H9 (cell line): ENCODE data around the gene HK2. TPM values are rescaled to one million over a fixed set of nuclear protein-coding genes. Genes with fewer than 3 reads are reported as not detected.
"Not testable (repeated sequence)": the region's sequence is repeated elsewhere in the genome, so short reads cannot be mapped to it uniquely, and the experiment has no call there.

Experiments used
- DNase-seq: peaks from one replicate; pipeline ENCODE4 v3.0.0-alpha.2; 2017
- H2AFZ ChIP-seq: one replicate; pipeline ENCODE4 v1.6.1; 2013; ENCODE audit warnings: mild to moderate bottlenecking, low read length, control low read depth, moderate library complexity
- H2AK5ac ChIP-seq: 2 replicates; pipeline ENCODE4 v1.6.1; 2013; ENCODE audit warnings: low read length, control low read depth, mixed read lengths; ENCODE audit not compliant: insufficient read length
- H2BK120ac ChIP-seq: one replicate; pipeline ENCODE4 v1.6.1; 2013; ENCODE audit warnings: low read depth, mild to moderate bottlenecking, low read length, control low read depth, inconsistent platforms; ENCODE audit not compliant: poor library complexity, severe bottlenecking
- H2BK12ac ChIP-seq: 2 replicates; pipeline ENCODE4 v1.6.1; 2013; ENCODE audit warnings: low read length, control low read depth, mixed read lengths, low read depth; ENCODE audit not compliant: insufficient read length
- H2BK15ac ChIP-seq: 2 replicates; pipeline ENCODE4 v1.6.1; 2013; ENCODE audit warnings: low read depth, low read length, control low read depth
- H2BK20ac ChIP-seq: one replicate; pipeline ENCODE4 v1.6.1; 2013; ENCODE audit warnings: low read depth, mild to moderate bottlenecking, low read length, control low read depth, inconsistent platforms; ENCODE audit not compliant: poor library complexity, severe bottlenecking
- H2BK5ac ChIP-seq: 2 replicates; pipeline ENCODE4 v1.6.1; 2013; ENCODE audit warnings: low read length, control low read depth, mixed read lengths; ENCODE audit not compliant: insufficient read length
- H3K14ac ChIP-seq: 2 replicates; pipeline ENCODE4 v1.6.1; 2013; ENCODE audit warnings: low read length, control low read depth; ENCODE audit not compliant: insufficient read depth
- H3K18ac ChIP-seq: 2 replicates; pipeline ENCODE4 v1.6.1; 2013; ENCODE audit warnings: low read depth, mild to moderate bottlenecking, mixed read lengths, low read length, control low read depth; ENCODE audit not compliant: insufficient read length
- H3K23ac ChIP-seq: 2 replicates; pipeline ENCODE4 v1.6.1; 2013; ENCODE audit warnings: low read length, control low read depth, mixed read lengths, low read depth; ENCODE audit not compliant: insufficient read length
- H3K23me2 ChIP-seq: 2 replicates; pipeline ENCODE4 v1.6.1; 2013; ENCODE audit warnings: low read depth, mild to moderate bottlenecking, mixed read lengths, low read length, control low read depth; ENCODE audit not compliant: insufficient read length, poor library complexity, severe bottlenecking
- H3K27ac ChIP-seq: 2 replicates; pipeline ENCODE4 v1.5.1; 2013; ENCODE audit warnings: low read length, control low read depth, mixed read lengths, low read depth; ENCODE audit not compliant: insufficient read length
- H3K27me3 ChIP-seq: 2 replicates; pipeline ENCODE4 v1.6.1; 2013; ENCODE audit warnings: low read length, control low read depth, inconsistent platforms; ENCODE audit not compliant: insufficient read depth
- H3K4ac ChIP-seq: 2 replicates; pipeline ENCODE4 v1.6.1; 2013; ENCODE audit warnings: low read depth, mild to moderate bottlenecking, control low read depth, inconsistent platforms, low read length, moderate library complexity
- H3K4me1 ChIP-seq: 2 replicates; pipeline ENCODE4 v1.6.1; 2013; ENCODE audit warnings: low read length, control low read depth, inconsistent platforms; ENCODE audit not compliant: insufficient read depth
- H3K4me2 ChIP-seq: 2 replicates; pipeline ENCODE4 v1.6.1; 2013; ENCODE audit warnings: low read length, control low read depth, mixed read lengths; ENCODE audit not compliant: insufficient read length, insufficient read depth
- H3K56ac ChIP-seq: 2 replicates; pipeline ENCODE4 v1.6.1; 2013; ENCODE audit warnings: low read depth, mild to moderate bottlenecking, mixed read lengths, low read length, control low read depth; ENCODE audit not compliant: insufficient read length
- H3K79me1 ChIP-seq: 2 replicates; pipeline ENCODE4 v1.6.1; 2013; ENCODE audit warnings: low read depth, mild to moderate bottlenecking, moderate library complexity, low read length, control low read depth, inconsistent platforms; ENCODE audit not compliant: insufficient read depth, poor library complexity, severe bottlenecking
- H3K79me2 ChIP-seq: 2 replicates; pipeline ENCODE4 v1.6.1; 2013; ENCODE audit warnings: low read length, control low read depth, inconsistent platforms; ENCODE audit not compliant: insufficient read depth
- H3K9ac ChIP-seq: 2 replicates; pipeline ENCODE4 v1.6.1; 2013; ENCODE audit warnings: low read length, control low read depth, mixed read lengths; ENCODE audit not compliant: insufficient read length; ENCODE audit errors: extremely low read depth
- H3K9me3 ChIP-seq: one replicate; pipeline ENCODE4 v1.6.1; 2013; ENCODE audit warnings: low read depth, low read length, inconsistent platforms; ENCODE audit not compliant: control insufficient read depth
- H3T11ph ChIP-seq: one replicate; pipeline ENCODE4 v1.6.1; 2013; ENCODE audit warnings: mild to moderate bottlenecking, low read length, control low read depth, inconsistent platforms
- H4K20me1 ChIP-seq: one replicate; pipeline ENCODE4 v1.6.1; 2013; ENCODE audit not compliant: control insufficient read depth, insufficient read length, insufficient read depth
- H4K5ac ChIP-seq: 2 replicates; pipeline ENCODE4 v1.6.1; 2013; ENCODE audit warnings: low read depth, mild to moderate bottlenecking, mixed read lengths, low read length, control low read depth; ENCODE audit not compliant: insufficient read length
- H4K8ac ChIP-seq: replicated peaks from 2 replicates; pipeline ENCODE4 v1.6.1; 2013; ENCODE audit warnings: low read length, control low read depth, mixed read lengths, low read depth; ENCODE audit not compliant: insufficient read length
- H4K91ac ChIP-seq: 2 replicates; pipeline ENCODE4 v1.6.1; 2013; ENCODE audit warnings: low read depth, mild to moderate bottlenecking, moderate library complexity, mixed read lengths, low read length, control low read depth; ENCODE audit not compliant: insufficient read length
- H3K27ac Mint-ChIP-seq, 3 experiments: 2 replicates in 2 of 3; 3 replicates in 1 of 3; pipeline ENCODE4 v1.8.0; 2020 to 2021; ENCODE audit warnings: mixed read lengths in 3 of 3, mild to moderate bottlenecking in 1 of 3, moderate library complexity in 1 of 3
- H3K27me3 Mint-ChIP-seq: 2 replicates; pipeline ENCODE4 v1.8.0; 2021; ENCODE audit warnings: low read depth, mild to moderate bottlenecking, moderate library complexity, mixed read lengths
- H3K36me3 Mint-ChIP-seq, 3 experiments: 2 replicates in 2 of 3; 3 replicates in 1 of 3; pipeline ENCODE4 v1.8.0; 2020 to 2021; ENCODE audit warnings: low read depth in 3 of 3, mixed read lengths in 3 of 3; ENCODE audit not compliant: insufficient read depth in 1 of 3
- H3K4me1 Mint-ChIP-seq, 2 experiments: 2 replicates each; pipeline ENCODE4 v1.8.0; 2020; ENCODE audit warnings: mixed read lengths in 2 of 2
- H3K4me3 Mint-ChIP-seq, 2 experiments: 2 replicates in 1 of 2; 3 replicates in 1 of 2; pipeline ENCODE4 v1.8.0; 2020 to 2021; ENCODE audit warnings: mild to moderate bottlenecking in 2 of 2, mixed read lengths in 2 of 2, moderate library complexity in 1 of 2
- H3K9me3 Mint-ChIP-seq, 2 experiments: 2 replicates in 1 of 2; 3 replicates in 1 of 2; pipeline ENCODE4 v1.8.0; 2020; ENCODE audit warnings: mild to moderate bottlenecking in 2 of 2, mixed read lengths in 2 of 2, moderate library complexity in 1 of 2
- CTCF ChIP-seq: fragments of 200-600 bp; sonication (generic); conservative IDR thresholded peaks from 3 replicates; pipeline ENCODE4 v1.8.0; 2021; ENCODE audit warnings: antibody characterized with exemption, mild to moderate bottlenecking
- WGBS: extraction: QIAGEN DNeasy Blood & Tissue Kit; methylation state at CpG from one replicate; pipeline ENCODE4 v1.1.7; 2013; ENCODE audit warnings: missing lambda C conversion rate, low lambda C conversion rate, mixed read lengths; ENCODE audit not compliant: insufficient read length; ENCODE audit errors: extremely low coverage; 5-methylcytosine and 5-hydroxymethylcytosine counted together
- total RNA-seq: library from RNA; stranded (reverse); gene quantifications from 2 replicates; pipeline ENCODE4 v1.2.1, GENCODE V29; 2021

HK2 gene
- total RNA-seq, 1 experiment from 2014 or later, result 54.3 TPM

GRCh38 chr2:74851191-74851566 lies 17.3 kb downstream of the HK2 start:
- H3K4ac ChIP-seq, result no peak overlapping the region
- no peaks in the 10 kb centered on the region for H4K20me1 ChIP-seq
- no peak for DNase-seq
- Mint-ChIP-seq H3K9me3 (no peaks in the 10 kb centered on the region), H3K27ac (peak overlapping the region in 2 of 3 experiments; percentile 75 to 81; a peak in 3 of 7 replicates), H3K36me3 (peaks cover 28 to 47% (median 37%) of the 10 kb centered on the region in 3 experiments; a peak in 6 of 7 replicates), H3K4me1 (peaks cover 65 to 67% of the 10 kb centered on the region in 2 experiments), H3K27me3 (no peaks in the 10 kb centered on the region), H3K4me3 (no peak overlapping the region)
- no peak overlapping the region for H3K23ac ChIP-seq
- no peak overlapping the region for H2BK20ac ChIP-seq
- H4K5ac ChIP-seq, result no peak overlapping the region
- no peaks in the 10 kb centered on the region for H3K27me3 ChIP-seq
- peaks cover 24% of the 10 kb centered on the region; the same call in 1 of the 2 replicates for H3K4me1 ChIP-seq
- H2AK5ac ChIP-seq, result no peak overlapping the region
- no peak overlapping the region for H2BK12ac ChIP-seq
- H2BK15ac ChIP-seq, result no peak overlapping the region
- H3T11ph ChIP-seq, result no peak overlapping the region
- no peak overlapping the region for H2BK120ac ChIP-seq
- H3K27ac ChIP-seq, result no peak overlapping the region
- no peak overlapping the region for H4K91ac ChIP-seq
- H3K9ac ChIP-seq, result no peak overlapping the region
- peaks cover 36% of the 10 kb centered on the region; the same call in 1 of the 2 replicates for H3K79me2 ChIP-seq
- no peaks in the 10 kb centered on the region for H3K23me2 ChIP-seq
- H3K56ac ChIP-seq, result no peak overlapping the region
- no peak for TF ChIP-seq CTCF
- H3K14ac ChIP-seq, result no peak overlapping the region
- WGBS, result no CpG with 5 or more reads among the region's 8 CpGs
- no peak overlapping the region for H3K18ac ChIP-seq
- H3K4me2 ChIP-seq, result no peak overlapping the region
- no peak overlapping the region for H2AFZ ChIP-seq
- H3K9me3 ChIP-seq, result no peaks in the 10 kb centered on the region
- H3K79me1 ChIP-seq, result peaks cover 17% of the 10 kb centered on the region
- H4K8ac ChIP-seq, result no peak overlapping the region
- no peak overlapping the region for H2BK5ac ChIP-seq

- H3K79me2 ChIP-seq, result peaks cover 23% of the 10 kb centered on the region; the same call in 1 of the 2 replicates
- not testable (repeated sequence) for H3K4me3 Mint-ChIP-seq, H3K27me3 ChIP-seq, H3K4ac ChIP-seq, DNase-seq, H2BK120ac ChIP-seq, H2BK5ac ChIP-seq, H3K9ac ChIP-seq, H3T11ph ChIP-seq, H3K18ac ChIP-seq, H3K23me2 ChIP-seq, H2AK5ac ChIP-seq, H2BK20ac ChIP-seq, H4K20me1 ChIP-seq, H3K27ac ChIP-seq, H2AFZ ChIP-seq, H2BK12ac ChIP-seq, H4K8ac ChIP-seq, H4K5ac ChIP-seq, H3K14ac ChIP-seq, H3K4me2 ChIP-seq, H3K27me3 Mint-ChIP-seq, H3K56ac ChIP-seq, H4K91ac ChIP-seq, H3K23ac ChIP-seq, H3K9me3 ChIP-seq, H3K9me3 Mint-ChIP-seq, H2BK15ac ChIP-seq
- H3K4me1 ChIP-seq, result peaks cover 22% of the 10 kb centered on the region; the same call in 1 of the 2 replicates
- peak overlapping the region in 2 of 3 experiments; percentile 29 to 83; a peak in 3 of 7 replicates for H3K27ac Mint-ChIP-seq
- WGBS, result no CpG with 5 or more reads among the region's 8 CpGs
- peaks cover 33 to 54% (median 52%) of the 10 kb centered on the region in 3 experiments; a peak in 6 of 7 replicates for H3K36me3 Mint-ChIP-seq
- H3K79me1 ChIP-seq, result peaks cover 17% of the 10 kb centered on the region
- peaks cover 49 to 50% of the 10 kb centered on the region in 2 experiments for H3K4me1 Mint-ChIP-seq
Measured at GRCh38 chr2:74853360-74853759, 19.4 kb downstream of the HK2 start.
